IMR-90 (cell line): ENCODE data around the gene BCL2L1. TPM values are rescaled to one million over a fixed set of nuclear protein-coding genes. Genes with fewer than 3 reads are reported as not detected.

Experiments
- ATAC-seq: fragments of 200-7000 bp; cut with Tn5 transposase; 2 replicates; pipeline ENCODE4 v1.9.1; 2020; ENCODE audit warnings: low read depth, mild to moderate bottlenecking, moderate library complexity
- BruUV-seq: library from RNA; stranded (reverse); fragments of 400-500 nt; replicated peaks from 2 replicates; lab custom pipeline; 2021; lab: Mats Ljungman, UMichigan
- CTCF ChIA-PET: fragments of 300-600 bp; formaldehyde crosslinking; extraction: SDS; loops from one replicate; lab custom pipeline; 2021; ENCODE audit warnings: antibody characterized with exemption; lab: Yijun Ruan, JAX
- POLR2A ChIA-PET: fragments of 300-600 bp; sonication (Branson Sonifier 250); formaldehyde crosslinking; loops from one replicate; lab custom pipeline; 2022; ENCODE audit warnings: antibody characterized with exemption; ENCODE audit not compliant: unreplicated experiment; lab: Charles Lee
- DNase-seq: peaks from one replicate; pipeline ENCODE4 v3.0.0; 2013
- H2AFZ ChIP-seq: replicated peaks from 2 replicates; pipeline ENCODE3; 2013; ENCODE audit warnings: low read length, mild to moderate bottlenecking; ENCODE audit not compliant: poor library complexity
- H2AK5ac ChIP-seq: 2 replicates; pipeline ENCODE4 v1.6.1; 2013; ENCODE audit warnings: low read depth, low read length, inconsistent platforms
- H2AK9ac ChIP-seq: replicated peaks from 2 replicates; pipeline ENCODE3; 2013; ENCODE audit warnings: mild to moderate bottlenecking, low read depth, low read length, moderate library complexity; ENCODE audit not compliant: poor library complexity
- H2BK120ac ChIP-seq: 2 replicates; pipeline ENCODE4 v1.6.1; 2013; ENCODE audit warnings: low read depth, low read length, inconsistent platforms
- H2BK15ac ChIP-seq: 3 replicates; pipeline ENCODE4 v1.6.1; 2013; ENCODE audit warnings: low read depth, low read length, inconsistent platforms
- H2BK20ac ChIP-seq: 2 replicates; pipeline ENCODE4 v1.6.1; 2013; ENCODE audit warnings: low read depth, mild to moderate bottlenecking, inconsistent platforms, low read length, moderate library complexity
- H2BK5ac ChIP-seq: 2 replicates; pipeline ENCODE4 v1.6.1; 2013; ENCODE audit warnings: mild to moderate bottlenecking, low read depth, low read length, inconsistent platforms; ENCODE audit not compliant: poor library complexity, severe bottlenecking
- H3K14ac ChIP-seq: replicated peaks from 2 replicates; pipeline ENCODE4 v1.6.1; 2013; ENCODE audit warnings: low read depth, low read length, inconsistent platforms
- H3K18ac ChIP-seq: 2 replicates; pipeline ENCODE4 v1.6.1; 2013; ENCODE audit warnings: low read depth, low read length, control low read depth
- H3K23ac ChIP-seq: 2 replicates; pipeline ENCODE4 v1.6.1; 2013; ENCODE audit warnings: low read depth, low read length, inconsistent platforms
- H3K27ac ChIP-seq: 2 replicates; pipeline ENCODE4 v1.5.1; 2013; ENCODE audit warnings: mild to moderate bottlenecking, control low read depth, low read length; ENCODE audit not compliant: insufficient read depth
- H3K27me3 ChIP-seq: 2 replicates; pipeline ENCODE4 v1.6.1; 2013; ENCODE audit warnings: low read length; ENCODE audit not compliant: control insufficient read depth, insufficient read depth
- H3K36me3 ChIP-seq: 2 replicates; pipeline ENCODE4 v1.6.1; 2013; ENCODE audit warnings: low read length, mixed read lengths; ENCODE audit not compliant: control insufficient read depth, insufficient read depth
- H3K4ac ChIP-seq: 2 replicates; pipeline ENCODE4 v1.6.1; 2013; ENCODE audit warnings: low read depth, low read length, inconsistent platforms
- H3K4me1 ChIP-seq: 2 replicates; pipeline ENCODE4 v1.6.1; 2013; ENCODE audit warnings: low read length, mixed read lengths; ENCODE audit not compliant: control insufficient read depth, insufficient read depth
- H3K4me2 ChIP-seq: 2 replicates; pipeline ENCODE4 v1.6.1; 2013; ENCODE audit warnings: low read depth, mild to moderate bottlenecking, control low read depth, low read length, moderate library complexity
- H3K4me3 ChIP-seq: 2 replicates; pipeline ENCODE4 v1.5.1; 2013; ENCODE audit warnings: low read depth, mild to moderate bottlenecking, control low read depth, low read length, moderate library complexity; ENCODE audit not compliant: insufficient read depth
- H3K56ac ChIP-seq: 2 replicates; pipeline ENCODE4 v1.6.1; 2013; ENCODE audit warnings: low read length, inconsistent platforms; ENCODE audit not compliant: insufficient read depth; ENCODE audit errors: extremely low read depth
- H3K79me1 ChIP-seq, 2 experiments: 2 replicates each; pipeline ENCODE4 v1.6.1; 2013; ENCODE audit warnings: low read length in 2 of 2, inconsistent platforms in 1 of 2, low read depth in 1 of 2
- H3K9ac ChIP-seq: 2 replicates; pipeline ENCODE4 v1.6.1; 2013; ENCODE audit warnings: low read depth, low read length, control low read depth
- H3K9me1 ChIP-seq: 2 replicates; pipeline ENCODE4 v1.6.1; 2013; ENCODE audit warnings: low read length, inconsistent platforms; ENCODE audit not compliant: insufficient read depth
- H3K9me3 ChIP-seq: 2 replicates; pipeline ENCODE4 v1.6.1; 2013; ENCODE audit warnings: low read length; ENCODE audit not compliant: control insufficient read depth, insufficient read depth
- H4K20me1 ChIP-seq: 2 replicates; pipeline ENCODE4 v1.6.1; 2013; ENCODE audit warnings: low read length, inconsistent platforms; ENCODE audit not compliant: insufficient read depth
- H4K5ac ChIP-seq: 2 replicates; pipeline ENCODE4 v1.6.1; 2013; ENCODE audit warnings: mild to moderate bottlenecking, low read depth, low read length, control low read depth
- H4K8ac ChIP-seq, 2 experiments: 2 replicates each; pipeline ENCODE4 v1.6.1; 2013; ENCODE audit warnings: low read depth in 2 of 2, low read length in 2 of 2, control low read depth in 1 of 2, inconsistent platforms in 1 of 2
- H4K91ac ChIP-seq: 2 replicates; pipeline ENCODE4 v1.6.1; 2013; ENCODE audit warnings: low read depth, low read length, inconsistent platforms; ENCODE audit not compliant: insufficient read depth
- BHLHE40 ChIP-seq: fragments of 150-350 bp; IDR thresholded peaks from 2 replicates; pipeline ENCODE4 v1.6.1; 2016; ENCODE audit warnings: mild to moderate bottlenecking, low read depth, low read length
- CEBPB ChIP-seq: IDR thresholded peaks from 2 replicates; pipeline ENCODE4 v1.6.1; 2012; ENCODE audit warnings: low read depth, low read length, improper control_type of control experiment
- FOS ChIP-seq: fragments of 150-350 bp; IDR thresholded peaks from 2 replicates; pipeline ENCODE4 v1.6.1; 2016; ENCODE audit warnings: low read depth, low read length
- MAFK ChIP-seq: IDR thresholded peaks from 2 replicates; pipeline ENCODE4 v1.6.1; 2012; ENCODE audit warnings: low read depth, low read length, improper control_type of control experiment
- MAZ ChIP-seq: IDR thresholded peaks from 2 replicates; pipeline ENCODE4 v1.6.1; 2012; ENCODE audit warnings: low read depth, mild to moderate bottlenecking, low read length, improper control_type of control experiment, moderate library complexity, borderline replicate concordance
- MXI1 ChIP-seq: IDR thresholded peaks from 2 replicates; pipeline ENCODE4 v1.6.1; 2012; ENCODE audit warnings: low read depth, mild to moderate bottlenecking, low read length, moderate library complexity, borderline replicate concordance
- NFE2L2 ChIP-seq: fragments of 150-350 bp; IDR thresholded peaks from 2 replicates; pipeline ENCODE4 v1.6.1; 2016; ENCODE audit warnings: low read depth, mild to moderate bottlenecking, low read length
- POLR2A ChIP-seq: IDR thresholded peaks from 2 replicates; pipeline ENCODE4 v1.6.1; 2012; ENCODE audit warnings: mild to moderate bottlenecking, low read depth, low read length
- RAD21 ChIP-seq: IDR thresholded peaks from 2 replicates; pipeline ENCODE4 v1.6.1; 2012; ENCODE audit warnings: low read length, improper control_type of control experiment
- RCOR1 ChIP-seq: IDR thresholded peaks from 2 replicates; pipeline ENCODE4 v1.6.1; 2012; ENCODE audit warnings: mild to moderate bottlenecking, low read length, improper control_type of control experiment; ENCODE audit not compliant: insufficient replicate concordance
- RFX5 ChIP-seq: IDR thresholded peaks from 2 replicates; pipeline ENCODE4 v1.8.0; 2012; ENCODE audit warnings: low read depth, mild to moderate bottlenecking, low read length, moderate library complexity
- WGBS, 2 experiments: methylation state at CpG; one replicate each; pipeline versions ENCODE4 v1.1.5 to v1.1.7; 2013; ENCODE audit warnings: missing lambda C conversion rate in 2 of 2; ENCODE audit not compliant: insufficient read length in 1 of 2; ENCODE audit errors: extremely low coverage in 2 of 2; 5-methylcytosine and 5-hydroxymethylcytosine counted together
- dilution Hi-C: fragments of 300-500 bp; cut with HindIII; formaldehyde crosslinking; loops from one replicate; pipeline ENCODE4 v1.14.3; 2018; ENCODE audit warnings: low sequenced_read_pairs; ENCODE audit not compliant: unreplicated experiment
- in situ Hi-C: fragments of 300-500 bp; cut with MboI; formaldehyde crosslinking; loops from 3 replicates; pipeline ENCODE4 v1.14.3; 2019; ENCODE audit warnings: low sequenced_read_pairs, inconsistent platforms, mixed read lengths
- intact Hi-C: fragments of 100-400 bp; cut with micrococcal nuclease; formaldehyde crosslinking; loops from 2 replicates; pipeline ENCODE4 v1.10.0; 2022
- polyA plus RNA-seq, 3 experiments: library from polyadenylated mRNA; depleted of rRNA; stranded (reverse); fragments of >200 nt; gene quantifications; 2 replicates each; pipeline ENCODE4 v1.2.3, GENCODE V29; 2012; ENCODE audit warnings: low replicate concordance in 1 of 3
- total RNA-seq: library from RNA; depleted of rRNA; stranded (reverse); fragments of >200 nt; gene quantifications from 2 replicates; pipeline ENCODE4 v1.2.3, GENCODE V29; 2012
- TF ChIP-seq, protein P1 (sequence below): fragments of 150-350 bp; IDR thresholded peaks from 2 replicates; pipeline ENCODE4 v1.6.1; 2017; ENCODE audit warnings: mild to moderate bottlenecking, antibody characterized with exemption, low read length, low read depth
- TF ChIP-seq, protein P2 (sequence below): conservative IDR thresholded peaks from 2 replicates; pipeline ENCODE4 v1.5.1; 2012; ENCODE audit warnings: mild to moderate bottlenecking, low read depth, low read length, improper control_type of control experiment

The BCL2L1 gene
- total and polyA plus RNA-seq, 2 of the 4 experiments (the other 2 are of a cell fraction), result 40.2 to 41.9 TPM

DNA sequence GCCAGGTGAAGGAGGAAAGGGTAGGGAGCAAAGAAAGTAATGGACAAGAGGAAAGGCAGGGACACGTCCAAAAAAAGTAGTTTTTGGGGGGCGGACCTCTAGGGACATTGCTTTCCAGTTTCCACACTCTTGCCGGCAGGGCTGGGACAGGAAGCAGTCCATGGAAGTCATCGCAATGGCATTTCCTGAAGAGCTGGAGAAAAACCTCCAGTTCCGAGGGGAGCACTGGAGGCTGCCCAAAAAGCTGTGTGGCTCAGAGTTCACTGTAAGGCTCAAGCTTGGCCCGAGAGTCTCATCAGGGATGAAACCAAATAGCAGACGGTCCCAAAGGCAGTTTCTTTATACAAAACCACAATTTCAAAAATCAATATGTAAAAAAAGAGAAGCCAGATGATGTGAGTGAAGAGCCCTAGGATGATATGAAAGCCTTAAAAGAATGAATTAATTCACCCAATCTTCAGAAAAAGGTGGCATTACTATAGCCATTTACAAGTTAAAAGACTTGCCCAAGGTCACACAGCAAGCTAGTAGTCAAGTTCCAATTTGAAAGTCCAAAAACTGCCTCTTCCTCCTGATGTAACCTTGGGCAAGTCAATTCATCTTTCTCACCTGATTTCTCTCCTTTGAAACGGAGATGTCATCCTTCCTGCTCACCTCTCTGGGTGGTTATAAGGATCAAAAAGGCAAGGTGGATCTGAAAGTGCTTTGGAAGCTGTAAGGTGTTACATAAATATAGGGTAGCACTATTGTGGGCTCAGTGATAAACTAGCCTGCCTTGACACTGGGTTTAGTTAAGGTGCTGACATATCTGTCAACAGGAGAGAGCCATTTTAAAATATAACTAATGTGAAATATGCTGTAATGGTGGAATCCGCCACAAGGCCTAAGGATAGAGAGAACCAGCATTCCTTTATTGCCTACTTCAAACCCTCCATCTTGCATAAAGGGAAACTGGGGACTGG lies 9.1 kb downstream of the BCL2L1 start:
- Histone ChIP-seq H2BK15ac (peak overlapping the region; percentile 100), H2AK9ac (peak overlapping the region; percentile 100), H3K4me1 (peaks cover 29% of the 10 kb centered on the region), H3K4me3 (peak overlapping the region; percentile 12; the same call in 1 of the 2 replicates), H2AK5ac (peak overlapping the region; percentile 100), H2AFZ (peak overlapping the region; percentile 69), H3K56ac (peak overlapping the region; percentile 100), H3K9me1 (peaks cover 42% of the 10 kb centered on the region), H3K4ac (peak overlapping the region; percentile 100), H3K36me3 (peaks cover 22% of the 10 kb centered on the region), H2BK5ac (peak overlapping the region; percentile 99), H3K79me1 (peaks cover 34 to 76% of the 10 kb centered on the region in 2 experiments), H2BK20ac (peak overlapping the region; percentile 99), H3K4me2 (peak overlapping the region; percentile 89), H4K20me1 (no peaks in the 10 kb centered on the region), H3K14ac (peak overlapping the region; percentile 100), H3K27me3 (no peaks in the 10 kb centered on the region), H2BK120ac (peak overlapping the region; percentile 100), H3K9me3 (no peaks in the 10 kb centered on the region), H4K8ac (peak overlapping the region; percentile 97 to 99), H4K91ac (peak overlapping the region; percentile 100), H3K18ac (peak overlapping the region; percentile 98), H3K9ac (peak overlapping the region; percentile 85), H4K5ac (peak overlapping the region; percentile 99), H3K27ac (peak overlapping the region; percentile 97), H3K23ac (peak overlapping the region; percentile 100)
- intact Hi-C loops (no loop called here), dilution Hi-C loops (no loop called here), in situ Hi-C loops (no loop called here)
- CTCF ChIA-PET, result interaction anchor here (0.6 to 1.4 kb wide), 3 partner anchors 10 to 156 kb away, joined by 3 to 8 read pairs (median 3); partner anchors contain the start of gene BCL2L1
- peak; percentile 82 for ATAC-seq
- POLR2A ChIA-PET, result interaction anchor here (0.6 to 1.2 kb wide), 4 partner anchors 9 to 1011 kb away, joined by 3 to 4 read pairs (median 4); partner anchors contain the start of gene BCL2L1
- peak; percentile 91 for DNase-seq
- 0% methylated on average over 4 of the region's 9 CpGs; no CpG with 5 or more reads in 1 of the 2 experiments for WGBS, 2 experiments
- no TSS peak for BruUV-seq
- peak; percentile 19; the same call in 1 of the 2 replicates for TF ChIP-seq BHLHE40
- TF ChIP-seq RCOR1, result no peak
- TF ChIP-seq FOS, result peak; percentile 34; the same call in 1 of the 2 replicates
- TF ChIP-seq CEBPB, result peak; percentile 65; the same call in 1 of the 2 replicates
- TF ChIP-seq, protein P1, sequence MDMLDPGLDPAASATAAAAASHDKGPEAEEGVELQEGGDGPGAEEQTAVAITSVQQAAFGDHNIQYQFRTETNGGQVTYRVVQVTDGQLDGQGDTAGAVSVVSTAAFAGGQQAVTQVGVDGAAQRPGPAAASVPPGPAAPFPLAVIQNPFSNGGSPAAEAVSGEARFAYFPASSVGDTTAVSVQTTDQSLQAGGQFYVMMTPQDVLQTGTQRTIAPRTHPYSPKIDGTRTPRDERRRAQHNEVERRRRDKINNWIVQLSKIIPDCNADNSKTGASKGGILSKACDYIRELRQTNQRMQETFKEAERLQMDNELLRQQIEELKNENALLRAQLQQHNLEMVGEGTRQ, result no peak
- no peak for TF ChIP-seq POLR2A
- TF ChIP-seq MAFK, result no peak
- TF ChIP-seq NFE2L2, result no peak
- 0 out of 2 replicates have a peak, but pooled peaks have one; percentile 13 for TF ChIP-seq RAD21
- TF ChIP-seq MAZ, result peak; percentile 38; the same call in 1 of the 2 replicates
- TF ChIP-seq RFX5, result no peak
- TF ChIP-seq, protein P2, sequence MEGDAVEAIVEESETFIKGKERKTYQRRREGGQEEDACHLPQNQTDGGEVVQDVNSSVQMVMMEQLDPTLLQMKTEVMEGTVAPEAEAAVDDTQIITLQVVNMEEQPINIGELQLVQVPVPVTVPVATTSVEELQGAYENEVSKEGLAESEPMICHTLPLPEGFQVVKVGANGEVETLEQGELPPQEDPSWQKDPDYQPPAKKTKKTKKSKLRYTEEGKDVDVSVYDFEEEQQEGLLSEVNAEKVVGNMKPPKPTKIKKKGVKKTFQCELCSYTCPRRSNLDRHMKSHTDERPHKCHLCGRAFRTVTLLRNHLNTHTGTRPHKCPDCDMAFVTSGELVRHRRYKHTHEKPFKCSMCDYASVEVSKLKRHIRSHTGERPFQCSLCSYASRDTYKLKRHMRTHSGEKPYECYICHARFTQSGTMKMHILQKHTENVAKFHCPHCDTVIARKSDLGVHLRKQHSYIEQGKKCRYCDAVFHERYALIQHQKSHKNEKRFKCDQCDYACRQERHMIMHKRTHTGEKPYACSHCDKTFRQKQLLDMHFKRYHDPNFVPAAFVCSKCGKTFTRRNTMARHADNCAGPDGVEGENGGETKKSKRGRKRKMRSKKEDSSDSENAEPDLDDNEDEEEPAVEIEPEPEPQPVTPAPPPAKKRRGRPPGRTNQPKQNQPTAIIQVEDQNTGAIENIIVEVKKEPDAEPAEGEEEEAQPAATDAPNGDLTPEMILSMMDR, result no peak
- 0 out of 2 replicates have a peak, but pooled peaks have one; percentile 23 for TF ChIP-seq MXI1
